HFFc6 (cell line): ENCODE results near the gene ST8SIA1. TPM values are rescaled to one million over a fixed set of nuclear protein-coding genes. Genes with fewer than 3 reads are reported as not detected.

Experiments
- DNase-seq: peaks from one replicate; pipeline ENCODE4 v3.0.0-alpha.2; 2018
- H3K27ac Mint-ChIP-seq: 2 replicates; pipeline ENCODE4 v1.8.0; 2020; ENCODE audit warnings: mild to moderate bottlenecking, mixed read lengths
- H3K27me3 Mint-ChIP-seq: 2 replicates; pipeline ENCODE4 v1.8.0; 2021; ENCODE audit warnings: mild to moderate bottlenecking, moderate library complexity, mixed read lengths; ENCODE audit not compliant: insufficient read depth
- H3K36me3 Mint-ChIP-seq: 2 replicates; pipeline ENCODE4 v1.8.0; 2021; ENCODE audit warnings: low read depth, mixed read lengths
- H3K4me1 Mint-ChIP-seq: 2 replicates; pipeline ENCODE4 v1.8.0; 2020; ENCODE audit warnings: low read depth, mixed read lengths
- H3K4me3 Mint-ChIP-seq: 2 replicates; pipeline ENCODE4 v1.8.0; 2020; ENCODE audit warnings: mild to moderate bottlenecking, moderate library complexity, mixed read lengths
- H3K9me3 Mint-ChIP-seq: 2 replicates; pipeline ENCODE4 v1.8.0; 2020; ENCODE audit warnings: mild to moderate bottlenecking, mixed read lengths
- CTCF ChIP-seq: fragments of 200-600 bp; sonication (generic); IDR thresholded peaks from 2 replicates; pipeline ENCODE4 v1.5.0; 2021; ENCODE audit warnings: antibody characterized with exemption, mild to moderate bottlenecking
- total RNA-seq, 6 experiments: library from RNA; stranded (reverse); fragmentation: NEBNext Ultra II Directional; extraction: Animal tissue kit (Norgen Biotek cat#: 25700); gene quantifications; 2 replicates in 1 of 6; 3 replicates in 5 of 6; pipeline ENCODE4 v1.2.3, GENCODE V29; 2021

The ST8SIA1 gene
- total RNA-seq, 6 experiments from 2014 or later: not detected

- H3K4me3 Mint-ChIP-seq: no peak overlapping the region
- DNase-seq: no peak
Measured at GRCh38 chr12:22318108-22318737, 16.3 kb downstream of the ST8SIA1 start.

DNA sequence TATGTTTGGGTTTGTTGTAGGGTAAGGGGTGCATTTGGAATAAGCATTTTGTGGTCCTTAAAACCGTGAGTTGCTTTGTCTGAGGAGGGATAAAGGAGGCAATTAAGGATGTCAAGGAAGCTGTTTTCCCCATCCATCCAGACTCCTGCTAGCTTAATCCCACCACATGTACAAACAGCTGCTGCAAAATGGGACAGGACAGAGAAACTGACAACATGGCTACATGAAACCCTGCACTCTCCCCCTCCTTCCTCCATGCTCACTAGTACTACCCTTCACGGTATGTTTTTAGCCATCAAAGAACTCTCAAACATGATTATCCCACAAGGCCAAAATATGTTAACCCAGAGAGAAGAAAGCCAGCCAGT lies 20.6 kb downstream of the ST8SIA1 start:
- no peak for TF ChIP-seq CTCF
- no peaks in the 10 kb centered on the region for H3K9me3 Mint-ChIP-seq
- H3K4me1 Mint-ChIP-seq: no peaks in the 10 kb centered on the region
- peaks cover 6% of the 10 kb centered on the region; the same call in 1 of the 2 replicates for H3K27me3 Mint-ChIP-seq
- H3K4me3 Mint-ChIP-seq: no peak overlapping the region
- H3K27ac Mint-ChIP-seq: no peak overlapping the region
- no peaks in the 10 kb centered on the region for H3K36me3 Mint-ChIP-seq
- DNase-seq: no peak

More at GRCh38 chr12:22318108-22318737, 16.3 kb downstream of the ST8SIA1 start:
- TF ChIP-seq CTCF: no peak
- no peaks in the 10 kb centered on the region for H3K9me3 Mint-ChIP-seq
- H3K27me3 Mint-ChIP-seq: peaks cover 8% of the 10 kb centered on the region; the same call in 1 of the 2 replicates
- H3K4me1 Mint-ChIP-seq: no peaks in the 10 kb centered on the region
- H3K36me3 Mint-ChIP-seq: no peaks in the 10 kb centered on the region
- H3K27ac Mint-ChIP-seq: no peak overlapping the region

DNA sequence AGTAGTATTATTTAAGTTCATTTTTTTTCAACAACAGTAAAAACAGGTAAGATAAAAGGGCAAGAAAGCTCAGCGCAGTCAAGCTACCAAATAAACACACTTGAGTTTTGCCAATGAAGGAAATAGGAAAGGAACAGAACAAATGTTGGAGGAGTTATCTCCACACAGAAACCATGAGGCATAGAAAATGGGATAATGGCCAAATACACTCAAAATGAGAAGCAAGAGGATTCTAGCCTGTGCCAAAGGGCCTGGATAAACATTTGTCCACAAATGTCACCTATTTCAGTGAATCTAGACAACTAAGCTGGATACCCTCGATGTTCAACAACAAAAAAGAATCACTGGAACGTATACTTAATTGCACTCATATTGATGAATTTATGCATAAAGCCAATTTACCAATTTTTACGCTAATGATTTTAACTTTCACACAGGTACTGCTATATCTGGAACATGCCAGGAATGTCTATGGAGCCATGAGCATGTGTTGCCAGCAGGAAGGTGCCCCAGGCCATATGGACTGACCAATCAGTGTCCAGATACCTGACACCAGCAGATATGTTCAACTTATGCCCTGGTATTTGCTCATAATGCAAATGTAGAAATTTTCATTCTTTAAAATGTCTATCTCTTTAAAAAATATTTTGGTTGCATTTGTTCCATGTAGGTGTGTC lies 21.1 kb downstream of the ST8SIA1 start:
- Mint-ChIP-seq H3K27ac (no peak overlapping the region), H3K36me3 (no peaks in the 10 kb centered on the region), H3K4me3 (no peak overlapping the region), H3K9me3 (no peaks in the 10 kb centered on the region), H3K27me3 (peaks cover 7% of the 10 kb centered on the region; the same call in 1 of the 2 replicates), H3K4me1 (no peaks in the 10 kb centered on the region)
- no peak for DNase-seq
- TF ChIP-seq CTCF: no peak

DNA sequence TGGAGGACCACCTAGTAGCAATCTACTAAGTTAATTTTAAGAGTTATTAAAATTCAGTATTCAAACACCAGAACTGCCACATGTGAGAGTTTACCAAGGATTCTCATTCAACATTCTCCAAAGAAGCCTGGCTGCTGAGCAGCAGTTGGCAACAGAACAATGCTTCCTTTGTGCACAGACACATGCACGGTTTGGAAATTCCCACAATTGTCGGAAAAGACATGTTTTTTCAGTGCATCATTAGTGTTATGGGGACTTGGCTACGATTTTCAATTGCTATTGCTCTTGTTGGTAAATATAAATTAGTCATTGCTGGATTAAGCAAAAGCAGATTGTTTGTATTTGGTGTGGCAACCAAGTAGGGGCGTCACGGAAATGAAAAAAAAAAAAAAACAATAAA lies 22.2 kb downstream of the ST8SIA1 start:
- DNase-seq: no peak
- Mint-ChIP-seq H3K27ac (no peak overlapping the region), H3K36me3 (no peaks in the 10 kb centered on the region), H3K4me3 (no peak overlapping the region), H3K27me3 (peaks cover 4% of the 10 kb centered on the region; the same call in 1 of the 2 replicates), H3K9me3 (no peaks in the 10 kb centered on the region), H3K4me1 (no peaks in the 10 kb centered on the region)
- no peak for TF ChIP-seq CTCF

- H3K9me3 Mint-ChIP-seq: no peaks in the 10 kb centered on the region
- peaks cover 4% of the 10 kb centered on the region; the same call in 1 of the 2 replicates for H3K27me3 Mint-ChIP-seq
- no peak overlapping the region for H3K4me3 Mint-ChIP-seq
- TF ChIP-seq CTCF: no peak
- H3K27ac Mint-ChIP-seq: no peak overlapping the region
- no peak for DNase-seq
- no peaks in the 10 kb centered on the region for H3K4me1 Mint-ChIP-seq
- H3K36me3 Mint-ChIP-seq: no peaks in the 10 kb centered on the region
Measured at GRCh38 chr12:22310709-22311108, 23.8 kb downstream of the ST8SIA1 start.
